ENCODE measurements around the gene CAMTA1.

GRCh38 chr1:7325254-7325653 lies 540.0 kb downstream of the CAMTA1 start:
- TF ChIP-seq POLR2AphosphoS5 (IDR thresholded peaks at IDR 0.05): no peak
- no peak for TF ChIP-seq CTCF (IDR thresholded peaks at IDR 0.05)

Data from prostate gland (tissue), 2 donors.